Astrocyte (in vitro differentiated cells and primary cell): ENCODE measurements around the gene AKAP13. TPM values are rescaled to one million over a fixed set of nuclear protein-coding genes. Genes with fewer than 3 reads are reported as not detected.
"Not testable (repeated sequence)": the region's sequence is repeated elsewhere in the genome, so short reads cannot be mapped to it uniquely, and the experiment has no call there.

Experiments
- DNase-seq: peaks from one replicate; pipeline ENCODE4 v3.0.0-alpha.2; 2010; ENCODE audit warnings: low read depth
- FAIRE-seq: peaks from 2 replicates; lab custom pipeline; 2011; peaks lifted over from hg19 to GRCh38; lab: Jason Lieb, UNC
- H2AFZ ChIP-seq: 2 replicates; pipeline ENCODE4 v1.6.0; 2012; ENCODE audit warnings: low read depth, low read length, inconsistent platforms
- H3K27ac ChIP-seq: 2 replicates; pipeline ENCODE4 v1.5.1; 2011; ENCODE audit warnings: low read depth, low read length, inconsistent platforms
- H3K27me3 ChIP-seq: 2 replicates; pipeline ENCODE4 v1.6.0; 2011; ENCODE audit warnings: low read length, inconsistent platforms; ENCODE audit not compliant: insufficient read depth
- H3K36me3 ChIP-seq: 2 replicates; pipeline ENCODE4 v1.5.1; 2011; ENCODE audit warnings: low read length, inconsistent platforms; ENCODE audit not compliant: insufficient read depth
- H3K4me1 ChIP-seq: 2 replicates; pipeline ENCODE4 v1.5.1; 2011; ENCODE audit warnings: low read length, inconsistent platforms; ENCODE audit not compliant: insufficient read depth
- H3K4me2 ChIP-seq: 2 replicates; pipeline ENCODE4 v1.6.0; 2012; ENCODE audit warnings: low read length, inconsistent platforms
- H3K4me3 ChIP-seq: 2 replicates; pipeline ENCODE4 v1.5.1; 2011; ENCODE audit warnings: low read depth, mild to moderate bottlenecking, low read length, inconsistent platforms; ENCODE audit not compliant: insufficient read depth
- H3K79me2 ChIP-seq: 2 replicates; pipeline ENCODE4 v1.6.0; 2012; ENCODE audit warnings: mild to moderate bottlenecking, low read length, inconsistent platforms; ENCODE audit not compliant: insufficient read depth
- H3K9ac ChIP-seq: 2 replicates; pipeline ENCODE4 v1.6.0; 2012; ENCODE audit warnings: mild to moderate bottlenecking, low read length, inconsistent platforms
- H3K9me3 ChIP-seq: 2 replicates; pipeline ENCODE4 v1.5.1; 2012; ENCODE audit warnings: low read depth, mild to moderate bottlenecking, low read length, inconsistent platforms; ENCODE audit not compliant: insufficient read depth
- H4K20me1 ChIP-seq: 2 replicates; pipeline ENCODE4 v1.6.0; 2012; ENCODE audit warnings: low read length, inconsistent platforms; ENCODE audit not compliant: insufficient read depth
- H3K27ac Mint-ChIP-seq: one replicate; pipeline ENCODE4 v1.8.0; 2021; ENCODE audit warnings: mild to moderate bottlenecking, mixed read lengths; ENCODE audit not compliant: unreplicated experiment
- H3K27me3 Mint-ChIP-seq: one replicate; pipeline ENCODE4 v1.8.0; 2021; ENCODE audit warnings: low read depth, mixed read lengths; ENCODE audit not compliant: unreplicated experiment
- H3K36me3 Mint-ChIP-seq: one replicate; pipeline ENCODE4 v1.8.0; 2021; ENCODE audit warnings: low read depth, mixed read lengths; ENCODE audit not compliant: unreplicated experiment
- H3K4me1 Mint-ChIP-seq: one replicate; pipeline ENCODE4 v1.8.0; 2021; ENCODE audit warnings: low read depth, mixed read lengths; ENCODE audit not compliant: unreplicated experiment
- H3K4me3 Mint-ChIP-seq: one replicate; pipeline ENCODE4 v1.8.0; 2021; ENCODE audit warnings: mild to moderate bottlenecking, moderate library complexity, mixed read lengths; ENCODE audit not compliant: unreplicated experiment
- H3K9me3 Mint-ChIP-seq: one replicate; pipeline ENCODE4 v1.8.0; 2021; ENCODE audit warnings: mild to moderate bottlenecking, mixed read lengths; ENCODE audit not compliant: unreplicated experiment
- EZH2 ChIP-seq: IDR thresholded peaks from 2 replicates; pipeline ENCODE4 v1.6.1; 2012; ENCODE audit warnings: mild to moderate bottlenecking, low read length, inconsistent platforms; ENCODE audit not compliant: insufficient read depth
- total RNA-seq: library from RNA; stranded (reverse); gene quantifications from 2 replicates; pipeline ENCODE4 v1.2.1, GENCODE V29; 2021
- TF ChIP-seq, protein P1 (sequence below): IDR thresholded peaks from 2 replicates; pipeline ENCODE4 v1.5.1; 2011; ENCODE audit warnings: low read depth, mild to moderate bottlenecking, inconsistent platforms, low read length, moderate library complexity; ENCODE audit not compliant: insufficient read depth

AKAP13 gene
- total RNA-seq, 1 donor from 2014 or later: 98.2 TPM

DNA sequence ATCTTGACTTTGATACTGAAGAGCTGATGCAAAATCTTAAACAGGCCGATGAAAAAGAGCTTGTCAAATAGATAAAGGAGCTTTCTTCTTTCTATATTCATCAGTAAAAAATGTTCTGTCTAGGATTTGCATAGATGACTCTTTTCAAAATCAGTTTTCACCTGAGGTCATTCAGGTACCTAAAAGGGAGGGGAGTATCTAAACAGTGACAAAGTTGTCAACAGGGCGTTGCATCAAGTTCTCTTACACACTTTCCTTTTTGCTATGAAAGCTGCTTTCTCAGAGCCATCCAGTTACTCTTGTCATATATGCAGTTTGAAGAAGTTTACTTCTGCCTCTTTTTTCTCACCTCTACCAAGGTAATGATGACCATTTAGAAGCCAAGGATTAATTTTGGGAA, 60.0 kb downstream of the AKAP13 start:
- Histone ChIP-seq H3K27me3 (no peaks in the 10 kb centered on the region), H3K9ac (no peak overlapping the region), H2AFZ (no peak overlapping the region), H3K4me2 (no peak overlapping the region), H3K27ac (no peak overlapping the region), H3K79me2 (peaks cover 46% of the 10 kb centered on the region), H4K20me1 (peaks cover 45% of the 10 kb centered on the region), H3K9me3 (no peaks in the 10 kb centered on the region), H3K36me3 (no peaks in the 10 kb centered on the region), H3K4me3 (no peak overlapping the region), H3K4me1 (peaks cover 6% of the 10 kb centered on the region)
- Mint-ChIP-seq H3K27me3 (no peaks in the 10 kb centered on the region), H3K4me3 (no peak overlapping the region), H3K36me3 (no peaks in the 10 kb centered on the region), H3K27ac (no peak overlapping the region), H3K4me1 (peaks cover 31% of the 10 kb centered on the region), H3K9me3 (no peaks in the 10 kb centered on the region)
- DNase-seq (no peak), FAIRE-seq (no peak)
- TF ChIP-seq, protein P1, sequence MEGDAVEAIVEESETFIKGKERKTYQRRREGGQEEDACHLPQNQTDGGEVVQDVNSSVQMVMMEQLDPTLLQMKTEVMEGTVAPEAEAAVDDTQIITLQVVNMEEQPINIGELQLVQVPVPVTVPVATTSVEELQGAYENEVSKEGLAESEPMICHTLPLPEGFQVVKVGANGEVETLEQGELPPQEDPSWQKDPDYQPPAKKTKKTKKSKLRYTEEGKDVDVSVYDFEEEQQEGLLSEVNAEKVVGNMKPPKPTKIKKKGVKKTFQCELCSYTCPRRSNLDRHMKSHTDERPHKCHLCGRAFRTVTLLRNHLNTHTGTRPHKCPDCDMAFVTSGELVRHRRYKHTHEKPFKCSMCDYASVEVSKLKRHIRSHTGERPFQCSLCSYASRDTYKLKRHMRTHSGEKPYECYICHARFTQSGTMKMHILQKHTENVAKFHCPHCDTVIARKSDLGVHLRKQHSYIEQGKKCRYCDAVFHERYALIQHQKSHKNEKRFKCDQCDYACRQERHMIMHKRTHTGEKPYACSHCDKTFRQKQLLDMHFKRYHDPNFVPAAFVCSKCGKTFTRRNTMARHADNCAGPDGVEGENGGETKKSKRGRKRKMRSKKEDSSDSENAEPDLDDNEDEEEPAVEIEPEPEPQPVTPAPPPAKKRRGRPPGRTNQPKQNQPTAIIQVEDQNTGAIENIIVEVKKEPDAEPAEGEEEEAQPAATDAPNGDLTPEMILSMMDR: no peak
- no peak for TF ChIP-seq EZH2

DNA sequence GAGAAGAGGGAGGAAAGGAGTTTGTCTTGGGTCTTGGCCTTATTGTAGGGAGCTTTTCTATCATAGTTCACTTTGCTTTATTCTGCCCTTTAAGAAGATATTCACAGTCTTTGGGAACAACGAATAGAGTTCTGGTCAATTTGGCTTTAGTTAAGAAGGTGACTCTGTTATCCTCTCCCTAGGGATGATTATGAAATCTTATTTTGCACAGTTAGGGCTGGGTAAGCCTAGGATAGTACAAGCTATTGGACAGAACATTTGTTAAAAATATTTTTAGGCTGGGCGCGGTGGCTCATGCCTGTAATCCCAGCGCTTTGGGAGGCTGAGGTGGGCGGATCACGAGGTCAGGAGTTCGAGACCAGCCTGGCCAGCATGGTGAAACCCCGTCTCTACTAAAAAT, 61.5 kb downstream of the AKAP13 start:
- H3K9ac ChIP-seq, H3K4me3 Mint-ChIP-seq, H3K4me1 ChIP-seq, H3K27ac Mint-ChIP-seq, H3K27me3 Mint-ChIP-seq, H3K27me3 ChIP-seq, H3K9me3 ChIP-seq, H3K4me3 ChIP-seq, H3K36me3 Mint-ChIP-seq, FAIRE-seq, H3K27ac ChIP-seq, H3K36me3 ChIP-seq, H3K4me2 ChIP-seq, H3K9me3 Mint-ChIP-seq, DNase-seq, H2AFZ ChIP-seq: not testable (repeated sequence)
- Histone ChIP-seq H4K20me1 (peaks cover 55% of the 10 kb centered on the region), H3K79me2 (peaks cover 60% of the 10 kb centered on the region)
- H3K4me1 Mint-ChIP-seq: peaks cover 31% of the 10 kb centered on the region

DNA sequence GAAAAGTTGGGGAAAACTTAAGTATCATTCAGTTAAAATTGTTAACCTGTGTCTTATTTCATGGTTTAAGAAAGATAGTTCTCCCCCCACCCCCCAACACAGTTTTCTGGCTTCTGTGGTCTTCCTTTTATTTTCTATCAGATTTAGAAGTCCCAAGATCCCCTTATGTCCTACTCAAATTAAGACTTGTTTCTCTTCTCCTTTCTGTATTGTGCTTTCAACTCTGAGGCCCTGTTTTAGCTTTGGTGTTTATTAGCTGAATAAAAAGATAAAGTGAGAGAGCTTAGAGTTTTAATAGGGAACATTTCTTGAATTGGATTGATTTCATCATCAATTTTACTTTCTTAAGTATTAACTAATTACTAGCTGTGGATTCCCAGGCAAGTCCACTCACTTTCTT, 62.6 kb downstream of the AKAP13 start:
- H3K36me3 ChIP-seq: no peaks in the 10 kb centered on the region
- H3K4me1 Mint-ChIP-seq: peaks cover 31% of the 10 kb centered on the region
- H3K9me3 Mint-ChIP-seq: peaks cover 3% of the 10 kb centered on the region
- H3K27me3 ChIP-seq: no peaks in the 10 kb centered on the region
- no peak overlapping the region for H2AFZ ChIP-seq
- peak overlapping the region; percentile 88 for H3K27ac Mint-ChIP-seq
- no peak for FAIRE-seq
- H3K79me2 ChIP-seq: peaks cover 71% of the 10 kb centered on the region
- H3K9ac ChIP-seq: no peak overlapping the region
- no peak overlapping the region for H3K27ac ChIP-seq
- TF ChIP-seq EZH2: no peak
- TF ChIP-seq, protein P1: no peak
- H3K27me3 Mint-ChIP-seq: no peaks in the 10 kb centered on the region
- no peaks in the 10 kb centered on the region for H3K9me3 ChIP-seq
- H3K4me1 ChIP-seq: peaks cover 6% of the 10 kb centered on the region
- H3K4me3 Mint-ChIP-seq: no peak overlapping the region
- H3K4me2 ChIP-seq: no peak overlapping the region
- H3K4me3 ChIP-seq: no peak overlapping the region
- no peak for DNase-seq
- peaks cover under 1% of the 10 kb centered on the region for H3K36me3 Mint-ChIP-seq
- peaks cover 63% of the 10 kb centered on the region for H4K20me1 ChIP-seq
